ENCODE data around the gene CHP2.

The CHP2 gene

GRCh38 chr16:23754594-23755483 is at the start of gene CHP2:
Gene CHP2 (plus strand): TSS chr16:23755026. CDS start chr16:23755050, 24 bp downstream.
- H3K27ac ChIP-seq = no peak within 1 kb of the TSS
- TF ChIP-seq ZFX (IDR thresholded peaks at IDR 0.05; ENCODE audit: borderline replicate concordance) (no peak), CTCF (IDR thresholded peaks at IDR 0.05) (no peak)

DNA sequence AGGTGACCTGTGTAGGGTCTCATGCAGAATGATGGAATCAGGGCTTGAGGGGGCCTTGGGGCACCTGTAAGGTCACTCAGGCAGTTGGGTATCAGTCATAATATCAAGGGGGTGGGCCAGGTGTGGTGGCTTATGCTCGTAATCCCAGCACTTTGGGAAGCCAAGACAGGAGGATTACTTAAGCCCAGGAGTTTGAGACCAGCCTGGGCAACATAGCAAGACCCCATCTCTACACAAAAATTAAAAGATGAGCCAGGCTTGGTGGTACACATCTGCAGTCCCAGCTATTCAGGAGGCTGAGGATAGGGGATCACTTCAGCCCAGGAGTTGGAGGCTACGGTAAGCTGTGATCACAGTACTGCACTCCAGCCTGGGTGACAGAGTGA is 49.3 kb upstream of the CHP2 start:
- TF ChIP-seq CTCF (IDR thresholded peaks at IDR 0.05) (no peak), ZFX (IDR thresholded peaks at IDR 0.05; ENCODE audit: borderline replicate concordance) (no peak)
- H3K27ac ChIP-seq = no peak overlapping the region

- no peak overlapping the region for H3K27ac ChIP-seq
- TF ChIP-seq ZFX (IDR thresholded peaks at IDR 0.05; ENCODE audit: borderline replicate concordance) = no peak
- no peak for TF ChIP-seq CTCF (IDR thresholded peaks at IDR 0.05)
Measured at GRCh38 chr16:23706439-23706838, 48.4 kb upstream of the CHP2 start.

DNA sequence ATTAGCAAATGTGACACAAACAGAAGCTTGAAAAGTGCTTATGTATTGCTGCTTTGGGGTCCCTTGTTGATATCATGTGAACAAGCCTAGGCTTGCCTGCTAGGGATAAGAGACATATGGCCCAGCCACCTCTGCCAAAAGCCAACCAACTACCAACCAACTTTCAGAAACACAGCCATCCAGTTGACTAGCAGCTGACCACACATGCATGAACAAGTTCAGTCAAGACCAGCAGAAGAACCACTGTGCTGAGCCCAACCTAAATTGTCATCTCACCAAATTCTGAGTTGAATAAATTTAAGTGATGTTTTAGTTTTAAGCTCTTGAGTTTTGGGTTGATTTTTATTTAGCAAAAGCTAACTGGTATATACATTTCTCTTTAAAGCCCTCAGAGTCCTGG is 45.3 kb upstream of the CHP2 start:
- no peak overlapping the region for H3K27ac ChIP-seq
- TF ChIP-seq ZFX (IDR thresholded peaks at IDR 0.05; ENCODE audit: borderline replicate concordance) (no peak), CTCF (IDR thresholded peaks at IDR 0.05) (no peak)

GRCh38 chr16:23710008-23710407 is 44.8 kb upstream of the CHP2 start:
- no peak for TF ChIP-seq ZFX (IDR thresholded peaks at IDR 0.05; ENCODE audit: borderline replicate concordance)
- no peak for TF ChIP-seq CTCF (IDR thresholded peaks at IDR 0.05)

DNA sequence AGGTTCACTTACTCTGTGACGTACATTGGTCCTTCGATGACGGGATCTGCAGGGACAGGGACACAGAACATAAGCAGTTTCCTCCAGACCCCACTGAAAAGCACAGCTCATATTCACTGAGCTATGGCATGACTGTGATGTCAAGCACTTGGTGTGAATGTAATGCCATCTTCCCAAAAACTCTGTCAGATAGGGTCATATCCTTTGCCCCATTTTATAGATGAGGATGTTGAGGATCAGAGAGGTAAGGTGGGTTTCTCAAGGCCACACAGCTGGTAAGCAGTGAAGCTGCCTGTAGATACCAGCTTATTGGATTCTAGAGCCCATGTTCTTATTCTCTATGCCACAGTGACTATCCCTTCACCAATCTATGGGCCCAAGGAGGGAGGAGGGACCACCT is 44.3 kb upstream of the CHP2 start:
- no peak overlapping the region for H3K27ac ChIP-seq
- TF ChIP-seq CTCF (IDR thresholded peaks at IDR 0.05) = no peak
- no peak for TF ChIP-seq ZFX (IDR thresholded peaks at IDR 0.05; ENCODE audit: borderline replicate concordance)

More at GRCh38 chr16:23710008-23710407, 44.8 kb upstream of the CHP2 start:
- H3K27ac ChIP-seq = no peak overlapping the region

GRCh38 chr16:23711785-23712184 is 43.0 kb upstream of the CHP2 start:
- TF ChIP-seq ZFX (IDR thresholded peaks at IDR 0.05; ENCODE audit: borderline replicate concordance) (no peak), CTCF (IDR thresholded peaks at IDR 0.05) (no peak)

More at GRCh38 chr16:23711785-23712184, 43.0 kb upstream of the CHP2 start:
- no peak overlapping the region for H3K27ac ChIP-seq
